ENCODE results near the gene RPS19BP1. TPM values are rescaled to one million over a fixed set of nuclear protein-coding genes. Genes with fewer than 3 reads are reported as not detected.

RPS19BP1 gene
- total RNA-seq, 1 donor from 2014 or later: 58.7 TPM

DNA sequence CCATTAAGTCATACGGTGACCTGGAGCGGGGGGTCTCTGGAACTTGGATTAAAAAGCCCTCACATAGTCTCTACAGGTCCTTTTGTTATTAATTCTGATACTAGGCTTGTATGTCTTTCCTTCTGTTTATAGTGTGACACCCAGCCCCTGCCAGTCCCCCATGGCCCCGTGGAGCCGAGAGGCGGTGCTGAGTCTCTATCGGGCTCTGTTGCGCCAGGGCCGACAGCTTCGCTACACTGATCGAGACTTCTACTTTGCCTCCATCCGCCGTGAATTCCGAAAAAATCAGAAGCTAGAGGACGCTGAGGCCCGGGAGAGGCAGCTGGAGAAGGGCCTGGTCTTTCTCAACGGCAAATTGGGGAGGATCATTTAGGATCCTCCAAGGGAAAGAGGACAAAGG lies 28.5 kb downstream of the RPS19BP1 start:
- Mint-ChIP-seq H3K36me3 (ENCODE audit: low read depth, unreplicated experiment) (peaks cover 17% of the 10 kb centered on the region), H3K9me3 (ENCODE audit: unreplicated experiment) (no peaks in the 10 kb centered on the region), H3K27me3 (ENCODE audit: low read depth, unreplicated experiment) (no peaks in the 10 kb centered on the region), H3K27ac (ENCODE audit: unreplicated experiment) (no peak overlapping the region), H3K4me1 (ENCODE audit: low read depth, unreplicated experiment) (peaks cover 5% of the 10 kb centered on the region), H3K4me3 (ENCODE audit: unreplicated experiment) (peak overlapping the region; percentile 98)
- FAIRE-seq (no peak), DNase-seq (ENCODE audit: low read depth) (no peak)
- Histone ChIP-seq H3K27me3 (ENCODE audit: insufficient read depth, low read length) (no peaks in the 10 kb centered on the region), H3K27ac (ENCODE audit: low read depth, low read length) (no peak overlapping the region), H3K4me2 (ENCODE audit: low read length) (peak overlapping the region; percentile 93), H3K4me1 (ENCODE audit: insufficient read depth, low read length) (peaks cover 21% of the 10 kb centered on the region), H4K20me1 (ENCODE audit: insufficient read depth, low read length) (peaks cover 36% of the 10 kb centered on the region), H3K36me3 (ENCODE audit: insufficient read depth, low read length) (peaks cover 25% of the 10 kb centered on the region), H3K79me2 (ENCODE audit: insufficient read depth, low read length) (peaks cover 61% of the 10 kb centered on the region), H2AFZ (ENCODE audit: low read depth, low read length) (no peak overlapping the region), H3K9me3 (ENCODE audit: insufficient read depth, low read depth, low read length) (no peaks in the 10 kb centered on the region), H3K4me3 (ENCODE audit: insufficient read depth, low read depth, low read length) (no peak overlapping the region), H3K9ac (ENCODE audit: low read length) (peak overlapping the region; percentile 83)
- TF ChIP-seq EZH2 (IDR thresholded peaks at IDR 0.05; ENCODE audit: insufficient read depth, low read length): no peak
- TF ChIP-seq, protein P1, sequence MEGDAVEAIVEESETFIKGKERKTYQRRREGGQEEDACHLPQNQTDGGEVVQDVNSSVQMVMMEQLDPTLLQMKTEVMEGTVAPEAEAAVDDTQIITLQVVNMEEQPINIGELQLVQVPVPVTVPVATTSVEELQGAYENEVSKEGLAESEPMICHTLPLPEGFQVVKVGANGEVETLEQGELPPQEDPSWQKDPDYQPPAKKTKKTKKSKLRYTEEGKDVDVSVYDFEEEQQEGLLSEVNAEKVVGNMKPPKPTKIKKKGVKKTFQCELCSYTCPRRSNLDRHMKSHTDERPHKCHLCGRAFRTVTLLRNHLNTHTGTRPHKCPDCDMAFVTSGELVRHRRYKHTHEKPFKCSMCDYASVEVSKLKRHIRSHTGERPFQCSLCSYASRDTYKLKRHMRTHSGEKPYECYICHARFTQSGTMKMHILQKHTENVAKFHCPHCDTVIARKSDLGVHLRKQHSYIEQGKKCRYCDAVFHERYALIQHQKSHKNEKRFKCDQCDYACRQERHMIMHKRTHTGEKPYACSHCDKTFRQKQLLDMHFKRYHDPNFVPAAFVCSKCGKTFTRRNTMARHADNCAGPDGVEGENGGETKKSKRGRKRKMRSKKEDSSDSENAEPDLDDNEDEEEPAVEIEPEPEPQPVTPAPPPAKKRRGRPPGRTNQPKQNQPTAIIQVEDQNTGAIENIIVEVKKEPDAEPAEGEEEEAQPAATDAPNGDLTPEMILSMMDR (IDR thresholded peaks at IDR 0.05; ENCODE audit: insufficient read depth, low read depth, low read length): no peak

DNA sequence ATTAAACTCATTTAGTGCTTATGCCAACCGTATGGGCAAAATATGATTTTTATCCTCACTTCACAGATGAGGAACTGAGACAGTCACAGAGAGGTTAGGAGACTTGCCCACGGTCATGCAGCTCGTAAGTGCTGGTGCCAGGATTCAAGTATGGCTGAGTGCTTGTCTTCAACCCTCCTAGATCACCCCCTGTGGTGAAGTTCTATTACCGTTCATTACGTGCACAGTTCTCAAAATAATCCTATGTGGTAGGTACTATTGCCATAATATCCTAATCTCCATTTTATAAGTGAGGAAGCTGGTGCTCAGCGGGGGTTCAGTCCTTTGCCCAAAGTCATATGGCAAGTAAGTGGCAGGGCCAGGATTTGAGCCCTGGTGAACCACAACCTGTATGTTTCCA lies 28.9 kb downstream of the RPS19BP1 start:
- Histone ChIP-seq H3K4me1 (ENCODE audit: insufficient read depth, low read length) (peaks cover 21% of the 10 kb centered on the region), H3K27me3 (ENCODE audit: insufficient read depth, low read length) (no peaks in the 10 kb centered on the region), H3K4me3 (ENCODE audit: insufficient read depth, low read depth, low read length) (peak overlapping the region; percentile 88), H4K20me1 (ENCODE audit: insufficient read depth, low read length) (peaks cover 34% of the 10 kb centered on the region), H3K9ac (ENCODE audit: low read length) (peak overlapping the region; percentile 83), H3K79me2 (ENCODE audit: insufficient read depth, low read length) (peaks cover 56% of the 10 kb centered on the region), H3K4me2 (ENCODE audit: low read length) (peak overlapping the region; percentile 93), H3K27ac (ENCODE audit: low read depth, low read length) (no peak overlapping the region), H2AFZ (ENCODE audit: low read depth, low read length) (no peak overlapping the region), H3K9me3 (ENCODE audit: insufficient read depth, low read depth, low read length) (no peaks in the 10 kb centered on the region), H3K36me3 (ENCODE audit: insufficient read depth, low read length) (peaks cover 25% of the 10 kb centered on the region)
- TF ChIP-seq, protein P1 (IDR thresholded peaks at IDR 0.05; ENCODE audit: insufficient read depth, low read depth, low read length): no peak
- TF ChIP-seq EZH2 (IDR thresholded peaks at IDR 0.05; ENCODE audit: insufficient read depth, low read length): no peak
- no peaks in the 10 kb centered on the region for H3K9me3 Mint-ChIP-seq (ENCODE audit: unreplicated experiment)
- H3K4me3 Mint-ChIP-seq (ENCODE audit: unreplicated experiment): peak overlapping the region; percentile 98
- H3K4me1 Mint-ChIP-seq (ENCODE audit: low read depth, unreplicated experiment): peaks cover 5% of the 10 kb centered on the region
- FAIRE-seq: no peak
- peaks cover 3% of the 10 kb centered on the region for H3K27me3 Mint-ChIP-seq (ENCODE audit: low read depth, unreplicated experiment)
- H3K27ac Mint-ChIP-seq (ENCODE audit: unreplicated experiment): peak overlapping the region; percentile 79
- no peak for DNase-seq (ENCODE audit: low read depth)
- peaks cover 17% of the 10 kb centered on the region for H3K36me3 Mint-ChIP-seq (ENCODE audit: low read depth, unreplicated experiment)

DNA sequence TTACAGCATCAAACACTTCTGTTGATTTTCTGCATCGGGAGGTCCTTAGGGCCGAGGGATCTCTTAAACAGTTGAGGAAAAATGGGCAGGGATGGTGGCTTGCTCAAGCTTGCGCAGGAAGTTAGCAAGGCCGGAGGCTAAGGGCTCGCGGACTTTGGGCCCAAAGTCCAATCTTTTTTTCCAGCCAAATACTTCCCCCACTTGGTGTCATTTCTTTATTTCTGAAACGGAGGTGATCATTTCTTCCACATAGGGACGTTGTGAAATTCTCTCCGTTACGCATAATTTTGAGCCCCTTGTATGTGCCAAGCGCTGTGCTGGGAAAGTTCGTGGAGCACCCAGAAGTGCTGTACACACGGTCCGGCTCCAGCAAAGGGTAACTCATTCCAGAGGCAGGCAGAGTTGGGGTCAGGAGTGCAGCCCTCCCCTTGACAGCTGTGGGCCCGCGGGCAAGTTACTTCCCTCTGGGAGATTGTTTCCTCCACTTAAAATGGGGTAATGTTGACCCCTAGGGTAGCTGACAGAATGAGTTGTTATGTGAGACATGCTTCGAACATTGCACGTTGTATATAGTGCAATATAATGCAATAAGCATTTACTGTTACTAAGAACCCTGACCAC lies 29.6 kb downstream of the RPS19BP1 start:
- Mint-ChIP-seq H3K9me3 (ENCODE audit: unreplicated experiment) (no peaks in the 10 kb centered on the region), H3K27me3 (ENCODE audit: low read depth, unreplicated experiment) (peaks cover 3% of the 10 kb centered on the region), H3K4me1 (ENCODE audit: low read depth, unreplicated experiment) (peaks cover 5% of the 10 kb centered on the region), H3K4me3 (ENCODE audit: unreplicated experiment) (peak overlapping the region; percentile 98), H3K36me3 (ENCODE audit: low read depth, unreplicated experiment) (peaks cover 17% of the 10 kb centered on the region), H3K27ac (ENCODE audit: unreplicated experiment) (peak overlapping the region; percentile 86)
- Histone ChIP-seq H3K9me3 (ENCODE audit: insufficient read depth, low read depth, low read length) (no peaks in the 10 kb centered on the region), H2AFZ (ENCODE audit: low read depth, low read length) (peak overlapping the region; percentile 51), H3K79me2 (ENCODE audit: insufficient read depth, low read length) (peaks cover 49% of the 10 kb centered on the region), H3K4me3 (ENCODE audit: insufficient read depth, low read depth, low read length) (peak overlapping the region; percentile 88), H3K36me3 (ENCODE audit: insufficient read depth, low read length) (peaks cover 22% of the 10 kb centered on the region), H4K20me1 (ENCODE audit: insufficient read depth, low read length) (peaks cover 27% of the 10 kb centered on the region), H3K27ac (ENCODE audit: low read depth, low read length) (peak overlapping the region; percentile 21), H3K27me3 (ENCODE audit: insufficient read depth, low read length) (no peaks in the 10 kb centered on the region), H3K9ac (ENCODE audit: low read length) (peak overlapping the region; percentile 83), H3K4me1 (ENCODE audit: insufficient read depth, low read length) (peaks cover 21% of the 10 kb centered on the region), H3K4me2 (ENCODE audit: low read length) (peak overlapping the region; percentile 93)
- no peak for FAIRE-seq
- no peak for DNase-seq (ENCODE audit: low read depth)
- TF ChIP-seq EZH2 (IDR thresholded peaks at IDR 0.05; ENCODE audit: insufficient read depth, low read length): no peak
- TF ChIP-seq, protein P1 (IDR thresholded peaks at IDR 0.05; ENCODE audit: insufficient read depth, low read depth, low read length): no peak

Measured in astrocyte (in vitro differentiated cells and primary cell).